Limb (tissue), 2 donors: Measurements from ENCODE around the gene GJA4.

Experiments used
- DNase-seq, 2 donors: peaks; one replicate each; pipeline ENCODE4 v3.0.0-alpha.2; 2016; ENCODE audit errors: extremely low spot score in 2 of 2

GJA4 gene

DNA sequence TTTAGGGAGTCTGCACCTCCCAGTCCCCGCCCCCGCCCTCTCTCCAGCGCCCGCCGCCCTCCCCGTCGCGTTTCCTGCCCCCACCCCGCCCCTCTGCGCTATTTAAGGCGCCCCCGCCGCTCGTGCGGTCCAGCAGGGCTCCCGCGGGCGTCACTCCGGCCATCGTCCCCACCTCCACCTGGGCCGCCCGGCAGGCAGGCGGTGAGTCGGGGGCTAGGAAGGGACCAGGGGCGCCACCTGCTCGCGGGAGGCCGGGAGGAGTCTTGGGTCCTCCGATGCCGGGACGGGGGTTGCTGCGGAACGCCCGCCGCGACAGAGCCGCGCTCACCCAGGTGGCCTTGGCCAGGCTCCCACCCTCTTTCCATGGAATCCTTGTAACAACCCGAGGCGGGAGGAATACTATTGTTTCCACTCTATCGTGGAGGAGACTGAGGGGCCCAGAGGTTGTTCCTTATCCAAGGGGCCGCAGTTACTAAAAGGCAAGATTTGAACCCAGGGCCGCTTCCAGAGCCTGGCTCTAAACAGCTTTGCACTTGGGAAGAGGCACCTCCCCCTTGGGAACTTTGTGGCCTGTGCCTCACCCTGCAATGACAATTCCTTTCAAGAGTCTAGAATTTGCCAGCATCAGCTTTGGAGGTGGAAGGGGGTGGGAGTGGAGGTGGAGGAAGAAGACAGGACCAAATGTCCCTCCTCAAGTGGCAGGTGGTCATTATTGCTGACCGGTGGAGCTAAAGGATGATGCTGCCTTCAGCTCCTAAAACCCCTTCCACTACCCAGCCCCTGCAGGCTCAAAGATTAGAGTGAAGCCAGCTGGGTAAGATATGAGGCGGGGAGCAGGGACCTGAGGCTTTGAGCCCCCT is at the start of gene GJA4:
Gene GJA4 (plus strand): TSS at position 132 of the 860 bp plus-strand sequence. CDS start 1,215 bp downstream, outside the sequence.
- no peak for DNase-seq

- DNase-seq = no peak
Measured at GRCh38 chr1:34743775-34744174, 49.0 kb upstream of the GJA4 start.

DNA sequence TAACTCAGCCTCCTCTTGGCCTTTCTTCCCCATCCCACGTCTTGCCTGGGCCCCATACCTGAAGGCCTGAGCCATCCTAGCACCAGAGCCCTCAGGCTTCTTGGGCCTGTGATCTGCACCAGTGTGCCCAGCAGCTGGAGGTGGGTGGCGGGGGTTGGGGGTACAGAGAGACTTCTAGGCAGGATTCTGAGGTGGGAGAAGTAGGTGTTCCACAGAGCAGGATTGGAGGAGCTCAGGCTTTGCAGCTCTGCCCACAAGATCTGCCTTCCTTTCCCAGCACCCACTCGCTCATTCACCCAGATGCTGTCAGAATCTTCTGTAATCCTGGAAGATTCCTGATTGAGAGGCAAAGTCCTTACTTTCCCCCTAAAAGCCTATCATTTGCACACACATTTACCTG is 47.9 kb upstream of the GJA4 start:
- no peak for DNase-seq

GRCh38 chr1:34745666-34746065 is 47.1 kb upstream of the GJA4 start:
- DNase-seq = no peak

- no peak for DNase-seq
Measured at GRCh38 chr1:34746101-34746500, 46.7 kb upstream of the GJA4 start.

DNA sequence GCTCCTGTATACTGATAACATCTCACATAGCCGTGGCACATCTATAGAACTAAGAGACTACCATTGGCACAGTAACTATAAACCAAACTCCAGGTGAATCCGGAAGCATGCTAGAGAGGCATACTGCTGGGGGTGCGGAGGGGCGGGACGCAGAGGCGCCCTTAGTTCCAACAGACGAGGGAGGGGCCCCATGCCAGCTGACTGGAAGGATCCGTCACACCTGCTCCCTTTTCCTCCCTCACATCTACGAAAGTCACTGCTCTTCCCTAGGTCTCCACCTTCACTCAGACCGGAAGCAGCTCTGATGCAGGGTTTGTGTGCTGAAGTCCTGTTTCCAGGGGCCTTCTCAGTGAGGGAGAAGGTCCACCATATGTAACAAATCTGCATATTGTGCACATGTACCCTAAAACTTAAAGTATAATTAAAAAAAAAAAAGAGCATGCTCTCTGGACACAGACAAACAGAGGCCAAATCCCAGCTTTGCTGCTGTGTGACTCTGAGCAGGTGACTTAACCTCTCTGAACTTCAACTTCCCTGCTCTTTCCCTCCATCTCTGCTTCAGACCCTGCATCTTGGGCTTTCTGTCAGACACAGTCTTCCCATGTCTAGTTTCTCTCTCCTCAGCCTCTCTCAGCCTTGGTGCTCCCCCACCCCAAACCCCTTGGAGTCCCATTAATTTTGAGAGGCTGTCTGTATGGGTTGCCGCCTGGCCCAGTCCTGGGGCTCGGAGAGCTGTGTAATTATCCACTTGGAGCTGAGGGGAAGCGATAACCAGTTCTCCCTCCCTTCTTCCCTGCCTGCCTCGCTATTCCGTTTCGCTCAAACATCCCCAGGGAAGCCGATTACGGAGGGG is 45.8 kb upstream of the GJA4 start:
- no peak for DNase-seq

DNA sequence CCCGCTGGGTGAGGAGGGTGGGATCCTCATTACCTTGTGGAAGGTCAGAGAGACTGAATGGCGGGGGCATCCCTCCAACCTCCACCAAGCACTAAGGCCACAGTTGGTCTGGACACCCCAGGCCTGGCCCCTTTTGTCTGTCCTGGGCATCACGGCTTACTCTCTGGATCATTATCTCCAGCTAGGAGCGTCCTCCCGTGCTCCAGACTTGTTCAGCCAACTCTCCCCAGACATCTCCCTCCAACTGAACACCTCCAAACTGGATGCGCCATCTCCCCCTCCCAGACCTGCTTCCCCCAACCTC is 45.2 kb upstream of the GJA4 start:
- no peak for DNase-seq

- no peak for DNase-seq
Measured at GRCh38 chr1:34749992-34750391, 42.8 kb upstream of the GJA4 start.

DNA sequence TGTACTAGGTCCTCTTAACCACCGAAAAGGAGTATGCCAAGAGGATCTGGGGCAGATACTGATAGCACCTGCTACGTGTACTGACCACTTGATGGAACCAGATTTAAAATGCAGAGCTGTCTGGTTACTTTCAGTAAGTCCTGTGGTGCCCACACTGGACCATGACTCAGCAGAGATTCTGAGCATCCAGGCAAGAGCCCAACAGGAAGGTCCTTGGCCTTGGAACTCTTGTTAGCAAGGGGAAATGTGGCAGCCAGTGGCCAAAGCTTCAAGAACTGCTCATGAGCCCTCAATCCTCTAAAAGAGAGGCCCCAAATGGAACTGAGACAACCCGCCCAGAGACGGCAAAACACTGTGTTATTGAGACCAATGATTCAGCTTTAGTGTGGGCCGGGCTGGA is 42.2 kb upstream of the GJA4 start:
- DNase-seq = no peak

DNA sequence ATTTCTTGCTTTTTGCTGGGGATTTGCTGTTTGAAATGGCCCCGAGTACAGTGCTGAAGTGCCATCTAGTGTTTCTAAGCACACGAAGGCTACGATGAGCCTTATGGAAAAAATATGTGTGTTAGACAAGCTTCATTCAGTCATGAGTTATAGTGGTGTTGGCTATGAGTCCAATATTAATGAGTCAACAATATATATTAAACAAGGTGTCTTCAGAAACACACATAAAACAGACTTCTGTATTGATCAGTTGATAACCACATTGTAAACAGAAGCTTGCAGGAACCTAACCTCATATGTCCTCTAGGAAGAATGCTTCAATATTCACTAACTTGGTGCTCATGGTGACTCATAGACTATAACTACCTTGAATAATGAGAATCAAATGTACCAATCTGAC is 39.6 kb upstream of the GJA4 start:
- DNase-seq = no peak

DNA sequence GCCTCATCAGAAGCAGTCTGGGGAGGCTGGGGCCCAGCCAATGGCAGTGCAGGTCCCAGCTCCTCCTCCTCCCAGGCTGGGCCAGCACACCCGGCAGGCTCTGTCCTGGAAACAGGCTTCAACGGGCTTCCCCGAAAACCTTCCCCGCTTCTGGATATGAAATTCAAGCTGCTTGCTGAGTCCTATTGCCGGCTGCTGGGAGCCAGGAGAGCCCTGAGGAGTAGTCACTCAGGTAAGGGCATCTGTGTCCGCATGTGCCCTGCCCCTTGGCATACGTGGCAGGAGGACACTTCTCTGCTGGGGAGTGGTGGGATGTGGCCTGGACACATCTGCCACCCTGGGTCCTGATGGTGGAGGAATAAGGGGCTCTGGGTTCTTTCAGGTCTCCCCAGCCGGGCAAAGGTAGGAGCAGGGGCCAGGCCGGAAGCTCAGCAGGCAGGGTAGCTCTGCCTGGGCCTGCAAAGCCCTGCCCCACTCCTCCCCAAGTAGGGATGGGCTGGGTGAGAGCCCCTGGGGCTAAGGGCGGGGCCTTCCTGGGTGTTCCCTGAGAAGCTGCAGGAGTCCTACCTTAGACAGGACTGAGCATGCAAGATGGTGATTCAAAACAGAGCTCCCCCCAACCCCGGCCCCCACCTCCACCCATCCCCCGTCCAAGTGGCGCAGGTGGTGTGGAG is 37.7 kb upstream of the GJA4 start, which contains the start of gene GJB5:
Gene GJB5 (plus strand): TSS at position 84 of the 674 bp plus-strand sequence. CDS start 2,284 bp downstream, outside the sequence.
- peak in 1 of 2 donors; percentile 48 for DNase-seq

DNA sequence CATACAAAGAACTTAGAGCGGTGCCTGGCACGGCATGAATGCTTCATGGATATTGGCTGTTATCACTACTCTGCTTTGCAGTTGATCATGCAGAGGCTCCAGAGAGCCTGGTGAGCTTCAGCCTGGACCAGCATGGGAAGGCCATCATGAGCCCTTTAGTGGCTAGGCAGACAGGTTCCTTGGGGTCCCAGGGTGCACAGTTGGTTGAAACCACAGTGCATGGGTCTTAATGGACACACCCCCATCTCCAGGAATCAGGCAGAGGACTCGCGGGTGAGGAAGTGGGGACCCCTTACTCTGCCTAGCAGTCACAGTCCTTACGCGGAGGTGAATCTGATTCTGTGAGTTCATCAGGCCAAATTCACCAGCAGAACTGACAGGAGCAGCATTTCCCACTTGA is 36.8 kb upstream of the GJA4 start:
- no peak for DNase-seq

DNA sequence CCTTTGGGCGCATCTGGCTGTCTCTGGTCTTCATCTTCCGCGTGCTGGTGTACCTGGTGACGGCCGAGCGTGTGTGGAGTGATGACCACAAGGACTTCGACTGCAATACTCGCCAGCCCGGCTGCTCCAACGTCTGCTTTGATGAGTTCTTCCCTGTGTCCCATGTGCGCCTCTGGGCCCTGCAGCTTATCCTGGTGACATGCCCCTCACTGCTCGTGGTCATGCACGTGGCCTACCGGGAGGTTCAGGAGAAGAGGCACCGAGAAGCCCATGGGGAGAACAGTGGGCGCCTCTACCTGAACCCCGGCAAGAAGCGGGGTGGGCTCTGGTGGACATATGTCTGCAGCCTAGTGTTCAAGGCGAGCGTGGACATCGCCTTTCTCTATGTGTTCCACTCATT is 35.4 kb upstream of the GJA4 start:
- DNase-seq = no peak

DNA sequence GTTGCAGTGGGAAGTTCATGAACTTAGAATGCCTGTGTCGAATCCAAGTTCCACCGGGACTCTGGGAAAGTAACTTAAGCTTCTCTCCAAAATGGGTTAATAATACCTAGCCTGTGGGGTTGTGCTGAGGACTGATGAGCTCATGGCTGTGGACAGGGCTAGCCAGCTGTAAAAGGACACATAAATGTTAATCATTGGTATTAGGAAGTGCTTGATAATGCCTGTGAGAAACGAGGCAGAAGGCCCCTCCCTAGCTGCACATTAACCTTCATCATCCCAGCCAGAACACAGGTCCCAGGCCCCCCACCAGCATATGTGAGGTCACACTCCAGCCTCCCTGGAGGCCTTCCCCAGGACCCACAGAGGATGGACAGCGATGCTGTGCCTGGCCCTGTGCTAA is 34.0 kb upstream of the GJA4 start:
- DNase-seq = no peak

DNA sequence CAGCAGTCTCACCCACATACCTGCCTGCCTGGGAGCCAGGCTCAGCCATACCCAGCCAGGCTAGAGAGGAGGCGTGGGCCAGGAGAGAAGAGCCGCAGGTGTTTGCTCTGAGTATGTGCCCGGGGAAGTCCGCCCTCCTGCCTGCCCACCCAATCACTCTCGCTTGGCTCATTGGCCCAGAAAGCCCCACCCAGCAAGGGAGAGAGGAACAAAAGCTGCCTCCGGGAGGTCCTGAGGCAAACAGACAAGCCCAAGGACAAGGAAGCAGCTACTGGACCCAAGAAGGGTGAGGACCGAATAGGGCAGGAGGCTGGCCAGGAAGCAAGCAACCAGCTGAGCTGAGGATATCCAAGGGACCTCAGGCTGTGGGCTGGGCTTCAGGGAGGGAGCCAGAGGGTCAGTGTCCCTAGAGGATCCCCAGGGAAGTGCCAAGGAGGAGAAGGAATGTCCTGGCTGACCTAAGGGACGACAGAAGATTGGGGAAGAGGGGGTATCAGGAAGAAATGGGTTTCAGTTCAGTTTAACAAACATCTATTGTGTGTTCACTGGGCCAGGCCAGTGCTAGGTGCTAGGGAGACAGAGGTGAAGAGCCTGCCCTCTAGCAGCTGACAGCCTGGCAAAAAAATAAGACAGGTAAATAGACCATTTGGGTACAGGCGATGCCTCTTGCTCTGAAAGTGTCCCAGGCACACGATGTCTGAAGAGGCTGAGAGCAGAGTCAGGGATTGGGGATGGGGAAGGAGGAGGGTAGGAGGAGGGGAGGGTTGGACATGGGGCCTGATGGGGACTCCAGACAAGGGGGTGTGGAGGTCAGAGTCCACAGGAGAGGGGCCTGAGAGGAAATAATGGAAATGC is 33.1 kb upstream of the GJA4 start, which contains the start of gene GJB4:
Gene GJB4 (plus strand): TSS at position 238 of the 855 bp plus-strand sequence. CDS start 1,515 bp downstream, outside the sequence.
- DNase-seq = no peak

DNA sequence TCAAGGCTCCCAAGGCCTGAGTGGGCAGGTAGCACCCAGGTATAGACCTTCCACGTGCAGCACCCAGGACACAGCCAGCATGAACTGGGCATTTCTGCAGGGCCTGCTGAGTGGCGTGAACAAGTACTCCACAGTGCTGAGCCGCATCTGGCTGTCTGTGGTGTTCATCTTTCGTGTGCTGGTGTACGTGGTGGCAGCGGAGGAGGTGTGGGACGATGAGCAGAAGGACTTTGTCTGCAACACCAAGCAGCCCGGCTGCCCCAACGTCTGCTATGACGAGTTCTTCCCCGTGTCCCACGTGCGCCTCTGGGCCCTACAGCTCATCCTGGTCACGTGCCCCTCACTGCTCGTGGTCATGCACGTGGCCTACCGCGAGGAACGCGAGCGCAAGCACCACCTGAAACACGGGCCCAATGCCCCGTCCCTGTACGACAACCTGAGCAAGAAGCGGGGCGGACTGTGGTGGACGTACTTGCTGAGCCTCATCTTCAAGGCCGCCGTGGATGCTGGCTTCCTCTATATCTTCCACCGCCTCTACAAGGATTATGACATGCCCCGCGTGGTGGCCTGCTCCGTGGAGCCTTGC is 31.5 kb upstream of the GJA4 start:
- no peak for DNase-seq

DNA sequence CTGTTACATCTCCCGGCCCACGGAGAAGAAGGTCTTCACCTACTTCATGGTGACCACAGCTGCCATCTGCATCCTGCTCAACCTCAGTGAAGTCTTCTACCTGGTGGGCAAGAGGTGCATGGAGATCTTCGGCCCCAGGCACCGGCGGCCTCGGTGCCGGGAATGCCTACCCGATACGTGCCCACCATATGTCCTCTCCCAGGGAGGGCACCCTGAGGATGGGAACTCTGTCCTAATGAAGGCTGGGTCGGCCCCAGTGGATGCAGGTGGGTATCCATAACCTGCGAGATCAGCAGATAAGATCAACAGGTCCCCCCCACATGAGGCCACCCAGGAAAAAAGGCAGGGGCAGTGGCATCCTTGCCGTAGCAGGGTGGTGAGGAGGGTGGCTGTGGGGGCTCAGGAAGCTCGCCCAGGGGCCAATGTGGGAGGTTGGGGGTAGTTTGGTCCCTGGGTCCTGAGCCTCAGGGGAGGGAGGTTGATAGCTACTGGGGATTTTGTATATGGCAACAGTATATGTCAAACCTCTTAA is 31.0 kb upstream of the GJA4 start:
- no peak for DNase-seq

GRCh38 chr1:34762474-34763141 is 30.2 kb upstream of the GJA4 start:
- no peak for DNase-seq

- no peak for DNase-seq
Measured at GRCh38 chr1:34763142-34763781, 29.5 kb upstream of the GJA4 start.
